KMS-11 (cell line): ENCODE data around the gene MLLT10.

ENCODE experiments used
- H2AFZ ChIP-seq: fragments of 200-600 bp; sonication (generic); 2 replicates; pipeline ENCODE4 v1.6.1; 2016; ENCODE audit warnings: antibody characterized with exemption, mixed run types, low read depth
- H3K27ac ChIP-seq: fragments of 200-600 bp; sonication (generic); 2 replicates; pipeline ENCODE4 v1.6.1; 2016; ENCODE audit warnings: mild to moderate bottlenecking, mixed run types
- H3K27me3 ChIP-seq: fragments of 200-600 bp; sonication (generic); 2 replicates; pipeline ENCODE4 v1.6.1; 2017; ENCODE audit warnings: mild to moderate bottlenecking, low read depth, mixed run types, moderate library complexity; ENCODE audit not compliant: insufficient read depth
- H3K36me3 ChIP-seq: fragments of 200-600 bp; sonication (generic); 2 replicates; pipeline ENCODE4 v1.6.1; 2017; ENCODE audit warnings: mild to moderate bottlenecking, mixed run types; ENCODE audit not compliant: insufficient read depth
- H3K4me1 ChIP-seq: fragments of 200-600 bp; sonication (generic); 2 replicates; pipeline ENCODE4 v1.6.1; 2016; ENCODE audit warnings: mild to moderate bottlenecking, low read depth, mixed run types; ENCODE audit not compliant: poor library complexity, severe bottlenecking
- H3K4me2 ChIP-seq: fragments of 200-600 bp; sonication (generic); 2 replicates; pipeline ENCODE4 v1.7.0; 2016; ENCODE audit warnings: mild to moderate bottlenecking, mixed run types
- H3K4me3 ChIP-seq: fragments of 200-600 bp; sonication (generic); IDR thresholded peaks from 2 replicates; pipeline ENCODE4 v1.6.1; 2017; ENCODE audit warnings: low read depth, low read length, mixed read lengths; ENCODE audit not compliant: insufficient read depth
- H3K79me2 ChIP-seq: fragments of 200-600 bp; sonication (generic); 2 replicates; pipeline ENCODE4 v1.6.1; 2016; ENCODE audit warnings: low read depth, mixed run types; ENCODE audit not compliant: insufficient read depth
- H3K9ac ChIP-seq: fragments of 200-600 bp; sonication (generic); 2 replicates; pipeline ENCODE4 v1.6.1; 2016; ENCODE audit warnings: mild to moderate bottlenecking, mixed run types
- H4K20me1 ChIP-seq: fragments of 200-600 bp; sonication (generic); 2 replicates; pipeline ENCODE4 v1.6.1; 2016; ENCODE audit warnings: mild to moderate bottlenecking, mixed run types; ENCODE audit not compliant: insufficient read depth
- CTCF ChIP-seq: fragments of 200-600 bp; sonication (generic); conservative IDR thresholded peaks from 2 replicates; pipeline ENCODE4 v1.6.1; 2017; ENCODE audit warnings: low read depth, mild to moderate bottlenecking, antibody characterized with exemption, low read length, moderate library complexity, mixed read lengths

Gene MLLT10

DNA sequence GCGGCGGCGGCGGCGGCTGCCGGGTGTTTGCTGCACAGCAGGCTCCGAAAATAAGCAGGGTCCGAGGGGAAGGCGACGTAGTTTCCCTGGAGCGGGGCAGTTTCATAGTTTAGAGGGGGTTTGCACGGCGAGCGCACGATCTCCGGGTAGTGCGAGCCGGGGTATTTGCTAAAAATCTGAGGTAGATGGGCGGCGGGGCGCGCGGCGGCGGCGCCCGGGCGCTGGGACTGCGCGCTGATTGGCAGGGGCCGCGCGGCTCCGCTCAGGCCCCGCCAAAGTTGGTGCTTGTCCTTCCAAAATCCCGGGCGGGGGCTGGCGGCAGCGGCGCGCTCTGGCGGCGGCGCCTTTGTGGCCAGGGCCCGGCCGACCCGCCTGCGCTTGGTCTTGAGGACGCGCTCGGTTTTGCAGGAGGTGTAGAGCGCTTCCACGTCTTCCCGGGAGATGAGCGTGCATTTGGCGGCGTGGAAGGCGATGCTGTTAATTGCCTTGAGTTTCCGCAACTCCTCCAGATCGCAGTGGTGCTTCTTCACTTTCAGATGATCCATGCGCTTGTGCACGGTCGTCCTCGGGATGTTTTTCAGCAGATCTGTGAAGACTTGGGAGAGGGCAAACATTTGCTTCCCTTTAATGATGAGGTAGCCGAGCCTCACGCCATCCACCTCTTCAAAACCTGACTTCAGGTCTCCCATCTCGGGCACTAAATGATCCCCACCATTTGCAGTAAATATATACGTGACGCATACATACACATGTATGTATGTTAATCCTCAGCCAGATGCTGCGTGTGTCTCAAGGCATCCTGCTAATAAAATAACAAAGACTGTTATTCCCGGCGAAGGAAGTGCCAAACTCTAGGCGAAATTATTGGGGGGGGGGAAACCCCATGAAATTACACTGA is 16.6 kb upstream of the MLLT10 start:
- Histone ChIP-seq H3K36me3 (no peaks in the 10 kb centered on the region), H3K27ac (no peak overlapping the region), H3K79me2 (no peaks in the 10 kb centered on the region), H3K9ac (no peak overlapping the region), H4K20me1 (no peaks in the 10 kb centered on the region), H3K4me2 (peak overlapping the region; percentile 94), H3K4me3 (peak overlapping the region; percentile 39), H2AFZ (peak overlapping the region; percentile 83; the same call in 1 of the 2 replicates), H3K27me3 (peaks cover 50% of the 10 kb centered on the region), H3K4me1 (peaks cover 44% of the 10 kb centered on the region)
- no peak for TF ChIP-seq CTCF

DNA sequence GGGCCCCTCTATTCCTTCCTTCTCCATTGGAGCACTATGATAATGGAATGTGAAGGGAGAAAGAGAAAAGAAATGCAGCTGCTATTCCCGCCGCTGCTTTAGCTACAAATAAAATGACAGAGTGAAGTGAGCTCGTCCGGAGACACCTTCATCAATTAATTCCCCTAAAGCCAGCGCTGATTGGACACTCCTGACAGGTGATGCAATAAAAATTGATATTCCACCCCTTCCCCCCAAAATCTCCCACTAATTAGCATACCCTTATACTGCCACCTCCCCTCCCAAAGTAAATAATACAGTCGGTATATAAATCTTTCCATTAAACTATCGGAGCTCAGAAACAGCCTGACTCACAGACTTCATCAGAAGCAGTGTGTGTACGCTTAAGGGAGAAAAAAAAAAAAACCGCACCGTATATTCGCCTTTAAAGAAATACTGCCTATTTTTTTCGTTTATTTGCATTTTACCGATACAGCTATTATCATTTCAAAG is 15.8 kb upstream of the MLLT10 start:
- TF ChIP-seq CTCF, result no peak
- no peaks in the 10 kb centered on the region for H3K36me3 ChIP-seq
- H3K4me2 ChIP-seq, result peak overlapping the region; percentile 94
- peaks cover 44% of the 10 kb centered on the region for H3K4me1 ChIP-seq
- peaks cover 50% of the 10 kb centered on the region for H3K27me3 ChIP-seq
- H3K9ac ChIP-seq, result no peak overlapping the region
- H2AFZ ChIP-seq, result no peak overlapping the region
- peak overlapping the region; percentile 39 for H3K4me3 ChIP-seq
- H3K27ac ChIP-seq, result no peak overlapping the region
- H3K79me2 ChIP-seq, result no peaks in the 10 kb centered on the region
- H4K20me1 ChIP-seq, result no peaks in the 10 kb centered on the region

- no peak overlapping the region for H3K9ac ChIP-seq
- peaks cover 50% of the 10 kb centered on the region for H3K27me3 ChIP-seq
- peak overlapping the region; percentile 94 for H3K4me2 ChIP-seq
- H3K4me3 ChIP-seq, result no peak overlapping the region
- peaks cover 44% of the 10 kb centered on the region for H3K4me1 ChIP-seq
- H3K27ac ChIP-seq, result no peak overlapping the region
- no peak for TF ChIP-seq CTCF
- no peaks in the 10 kb centered on the region for H4K20me1 ChIP-seq
- H3K79me2 ChIP-seq, result no peaks in the 10 kb centered on the region
- H2AFZ ChIP-seq, result no peak overlapping the region
- no peaks in the 10 kb centered on the region for H3K36me3 ChIP-seq
Observed at GRCh38 chr10:21518641-21519396, 15.2 kb upstream of the MLLT10 start.

GRCh38 chr10:21519397-21519933 is 14.6 kb upstream of the MLLT10 start:
- Histone ChIP-seq H3K27me3 (peaks cover 50% of the 10 kb centered on the region), H2AFZ (peak overlapping the region; percentile 9; the same call in 1 of the 2 replicates), H3K4me1 (peaks cover 44% of the 10 kb centered on the region), H3K4me3 (no peak overlapping the region), H4K20me1 (no peaks in the 10 kb centered on the region), H3K4me2 (peak overlapping the region; percentile 94), H3K27ac (no peak overlapping the region), H3K79me2 (no peaks in the 10 kb centered on the region), H3K9ac (peak overlapping the region; percentile 0; the same call in 1 of the 2 replicates), H3K36me3 (no peaks in the 10 kb centered on the region)
- no peak for TF ChIP-seq CTCF
